ENCODE measurements around the gene WSCD1.

DNA sequence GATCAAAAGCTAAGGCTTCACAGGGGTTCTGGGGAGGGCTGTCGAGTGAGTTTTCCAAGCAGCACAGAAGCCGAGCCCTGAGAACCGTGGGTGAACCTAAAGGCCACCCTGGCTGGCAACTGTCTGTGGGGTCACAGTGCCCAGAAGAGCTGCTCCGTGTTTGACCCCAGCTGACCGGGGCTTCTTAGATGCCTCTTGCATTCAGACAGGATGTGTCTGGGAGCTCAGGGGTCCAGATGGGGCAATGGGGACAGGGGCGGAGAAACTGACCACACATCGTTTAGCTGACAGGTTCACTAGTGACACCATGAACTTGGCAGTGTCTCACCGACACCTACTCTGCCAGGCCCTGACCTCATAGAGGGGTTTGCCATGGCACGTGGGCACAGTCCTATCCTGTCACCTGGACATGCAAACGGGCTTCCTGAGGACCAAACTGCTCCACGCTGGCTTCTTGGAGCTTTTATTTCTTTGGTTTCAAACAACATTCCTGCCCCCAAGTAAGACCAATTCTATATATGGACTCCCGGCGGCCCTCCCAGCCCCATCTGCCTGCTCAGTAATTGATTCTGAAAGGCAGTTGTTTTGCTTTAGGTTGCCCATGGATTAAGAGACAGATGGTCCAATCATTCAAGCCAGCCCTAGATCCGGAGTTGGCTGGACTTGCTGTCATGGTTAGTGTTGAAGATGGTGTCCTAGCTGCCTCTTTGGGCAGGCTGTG, 22.2 kb downstream of the WSCD1 start:
- no peak for TF ChIP-seq CTCF (IDR thresholded peaks at IDR 0.05)
- no peak for TF ChIP-seq EP300 (IDR thresholded peaks at IDR 0.05)
- TF ChIP-seq POLR2A (IDR thresholded peaks at IDR 0.05) = no peak
